ENCODE data around the gene SYNJ1.

The SYNJ1 gene

DNA sequence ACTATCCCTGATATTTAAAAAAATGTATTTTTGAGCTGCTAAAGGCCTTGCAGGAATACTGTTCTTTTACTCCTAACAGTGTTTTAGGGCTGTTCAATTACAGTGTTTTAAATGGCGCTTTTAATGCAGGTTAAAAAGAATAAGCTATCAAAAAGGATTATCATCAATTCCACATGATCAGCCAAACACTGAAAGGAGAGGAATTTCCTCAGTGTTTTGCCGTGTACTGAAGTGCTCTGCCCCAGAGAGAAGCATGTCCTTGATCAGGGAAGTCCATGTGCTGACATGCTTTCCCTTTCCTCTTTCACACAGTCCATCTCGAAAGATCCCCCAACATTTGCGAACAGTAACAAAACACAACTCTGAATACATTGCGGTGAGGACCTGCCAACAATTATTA, 119.0 kb downstream of the SYNJ1 start:
- DNase-seq, result no peak

DNA sequence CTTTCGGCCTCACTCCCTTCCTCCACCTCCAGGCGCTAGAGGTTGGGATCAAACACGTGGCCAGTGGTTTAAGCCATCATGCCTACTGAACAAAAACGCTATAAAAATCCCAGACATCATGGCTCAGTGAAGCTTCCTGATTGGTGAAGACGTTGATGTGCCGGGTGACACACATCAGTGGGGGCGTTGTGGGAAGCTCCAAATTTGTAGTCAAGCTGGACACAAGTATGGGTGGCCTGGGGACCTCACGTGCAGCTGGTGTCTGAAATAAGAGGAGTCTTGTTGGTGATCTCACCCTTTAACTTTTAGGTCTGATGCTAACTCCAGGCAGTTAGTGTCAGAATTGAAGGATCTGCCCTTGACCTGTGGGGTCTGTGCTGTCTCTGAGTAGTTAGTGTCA, 122.3 kb downstream of the SYNJ1 start:
- DNase-seq, result no peak

DNA sequence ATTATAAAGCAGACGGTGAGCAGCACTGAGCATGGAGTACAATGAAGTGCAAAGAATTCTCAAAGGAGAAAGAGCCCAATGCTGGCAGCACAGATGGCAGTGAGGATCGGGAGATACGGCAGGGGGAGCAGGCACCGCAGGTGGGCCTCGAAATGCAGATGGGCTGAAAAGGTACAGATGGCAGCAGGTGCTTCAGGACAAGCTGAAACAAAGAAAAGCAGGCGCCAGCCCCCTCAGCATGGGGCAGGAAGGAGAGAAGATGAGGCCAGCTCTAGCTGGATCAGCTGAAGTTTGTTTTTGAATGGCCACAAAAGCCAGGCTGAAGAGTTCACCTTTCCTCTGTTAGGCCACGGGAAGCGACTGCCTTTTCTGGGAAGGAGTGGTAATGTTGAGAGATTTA, 123.3 kb downstream of the SYNJ1 start:
- no peak for DNase-seq

DNA sequence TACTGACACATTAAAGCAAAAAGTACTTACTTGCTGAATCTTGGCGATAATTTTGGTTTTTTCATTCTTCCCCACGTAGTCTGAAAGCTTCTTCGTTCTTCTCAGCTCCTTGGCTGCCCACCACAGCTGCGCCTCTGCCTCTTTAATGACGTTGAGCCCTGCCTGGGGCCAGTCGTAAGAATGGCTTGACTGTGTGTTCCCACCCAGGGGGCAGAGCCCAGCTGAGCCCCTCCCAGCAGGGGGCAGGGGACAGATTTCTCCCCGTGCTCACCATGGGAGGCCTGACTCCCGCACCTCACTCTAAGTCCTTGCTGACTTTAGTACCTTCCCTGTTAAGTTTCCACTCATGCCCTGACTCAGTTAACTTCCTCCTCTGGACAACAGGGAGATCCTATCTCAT, 124.7 kb downstream of the SYNJ1 start:
- no peak for DNase-seq

DNA sequence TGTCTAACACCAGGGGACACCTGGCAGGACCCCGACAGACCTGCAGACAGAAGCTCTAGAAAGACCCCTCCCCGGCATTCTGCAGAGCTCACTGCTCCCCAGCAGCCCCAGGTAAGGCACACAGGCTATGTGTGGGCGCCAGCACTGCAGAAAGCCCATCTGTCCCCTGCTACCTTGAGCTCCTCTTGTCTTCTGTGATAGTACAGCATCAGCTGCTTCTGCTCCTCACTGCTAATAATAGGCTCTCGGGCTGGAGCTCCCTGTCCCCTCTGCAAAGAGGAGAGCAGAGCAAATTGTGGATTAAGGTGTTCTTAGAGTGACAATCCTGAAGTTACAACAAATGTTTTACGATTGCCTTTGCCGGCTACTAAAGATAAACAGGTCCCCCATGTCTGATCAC, 125.7 kb downstream of the SYNJ1 start:
- no peak for DNase-seq

DNA sequence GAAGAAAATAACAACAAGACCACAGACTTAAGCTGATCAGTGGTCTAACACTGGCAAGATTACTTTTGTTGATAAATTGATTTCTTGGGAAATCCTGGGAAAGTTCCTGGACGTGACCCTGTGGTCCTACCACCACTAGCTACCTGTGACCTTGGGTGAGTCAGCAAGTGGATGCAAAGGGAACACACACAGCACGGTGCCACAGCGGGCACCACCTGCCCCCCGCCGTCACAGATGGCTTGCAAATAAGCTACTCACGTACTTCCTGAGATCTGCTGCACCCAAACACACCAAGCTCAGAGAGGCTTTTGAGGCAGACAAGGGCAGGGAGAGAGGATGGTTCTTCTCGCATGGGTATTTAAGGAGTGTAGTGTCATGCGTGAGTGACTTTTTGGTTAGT, 128.3 kb downstream of the SYNJ1 start:
- no peak for DNase-seq

DNA sequence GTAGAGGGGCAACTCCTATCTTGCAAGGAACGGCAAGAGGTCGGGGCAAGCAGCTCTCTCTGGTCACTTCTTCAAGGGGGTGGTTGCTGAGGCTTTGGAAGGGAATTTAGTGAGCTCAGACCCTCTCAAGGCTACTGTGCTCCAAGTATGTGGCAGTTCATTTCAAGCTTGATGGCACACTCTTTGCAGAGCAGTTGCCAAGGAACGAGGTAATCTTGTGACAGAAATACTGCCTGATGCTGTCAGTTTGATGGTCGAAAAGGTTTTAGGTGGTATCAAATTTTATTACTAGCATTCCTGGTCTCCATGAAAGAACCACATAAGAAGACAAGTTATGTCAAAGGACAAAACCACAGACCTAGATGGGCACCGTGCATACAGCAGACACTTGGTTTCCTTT, 128.7 kb downstream of the SYNJ1 start:
- no peak for DNase-seq

DNA sequence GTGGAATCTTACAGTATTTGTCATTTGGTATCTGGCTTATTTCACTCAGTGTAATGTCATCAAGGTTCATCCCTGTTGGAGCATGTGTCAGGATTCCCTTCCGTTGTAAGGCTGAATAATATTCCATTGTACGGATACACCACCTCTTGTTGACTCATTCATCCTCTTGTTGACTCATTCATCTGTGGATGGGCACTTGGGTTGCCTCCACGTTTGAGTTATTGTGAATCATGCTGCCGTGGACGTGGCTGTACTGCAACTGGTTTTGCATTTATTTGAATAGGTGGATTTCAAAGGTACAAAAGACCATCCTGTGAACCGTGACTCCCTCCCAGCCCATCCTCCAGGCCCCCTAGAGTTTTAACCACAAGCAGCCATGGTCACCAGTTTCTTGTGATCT, 130.6 kb downstream of the SYNJ1 start:
- no peak for DNase-seq

DNA sequence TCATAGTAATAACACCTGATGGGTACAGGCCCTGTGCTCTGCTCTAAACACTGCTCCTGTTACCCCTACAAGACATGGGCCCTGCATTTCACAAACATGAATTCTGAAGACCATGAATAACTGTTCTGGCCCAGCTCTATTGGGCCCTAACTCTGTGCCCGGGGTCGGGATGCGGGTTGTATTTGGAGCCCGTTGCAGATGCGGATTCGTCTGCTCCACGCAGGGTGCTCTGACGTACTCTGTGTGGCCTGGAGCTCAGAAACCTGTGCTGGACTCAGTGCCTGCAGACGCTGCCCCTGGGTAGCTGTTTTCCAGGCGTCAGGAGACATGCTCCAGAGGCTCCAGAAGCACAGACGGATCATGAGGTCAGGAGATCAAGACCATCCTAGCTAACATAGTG, 132.4 kb downstream of the SYNJ1 start:
- no peak for DNase-seq

DNA sequence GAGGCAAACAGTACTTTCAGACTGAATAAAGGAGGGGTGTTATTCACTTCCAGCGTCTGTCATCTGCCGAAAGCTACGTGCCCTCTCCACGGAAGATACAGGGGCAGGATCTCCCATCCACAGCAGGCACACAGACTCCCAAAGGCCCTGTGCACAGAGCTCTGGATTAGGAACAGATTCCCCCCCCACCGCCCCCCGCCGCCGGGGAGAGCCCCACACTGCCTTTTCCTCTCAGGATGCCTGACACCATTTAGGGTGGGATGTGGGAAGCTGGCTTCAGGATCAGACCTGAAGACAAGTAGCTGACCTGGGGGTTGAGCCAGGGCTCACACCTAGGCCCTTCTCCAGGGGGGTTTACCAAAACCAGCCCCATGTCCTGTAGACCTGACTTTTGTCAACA, 134.1 kb downstream of the SYNJ1 start:
- no peak for DNase-seq

DNA sequence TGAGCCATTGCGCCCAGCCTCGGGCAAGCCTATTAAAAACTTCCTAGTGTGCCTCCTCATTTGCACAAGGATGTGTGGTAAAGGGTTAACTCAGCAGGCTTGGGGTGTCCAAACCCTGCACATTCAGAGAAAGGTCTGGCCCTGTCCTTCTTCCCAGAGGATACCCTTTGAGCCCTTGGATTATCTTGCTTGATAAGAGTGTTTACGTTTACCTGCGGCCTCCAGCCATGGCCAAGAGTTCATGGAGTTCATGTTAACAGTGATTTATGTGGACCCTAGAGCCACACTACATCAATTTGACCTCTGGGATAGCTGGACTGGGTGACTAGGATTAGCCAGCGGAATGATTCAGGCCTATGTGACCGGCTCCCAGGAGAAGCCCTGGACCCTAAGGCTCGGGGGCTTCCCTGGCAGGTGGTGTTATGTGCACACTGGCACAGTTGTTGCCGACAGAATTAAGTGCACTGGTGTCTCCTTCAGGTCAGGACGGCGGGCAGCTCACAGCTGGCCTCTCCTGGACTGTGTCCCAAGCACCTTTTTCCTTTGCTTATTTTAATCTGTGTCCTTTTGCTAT, 134.8 kb downstream of the SYNJ1 start:
- no peak for DNase-seq

DNA sequence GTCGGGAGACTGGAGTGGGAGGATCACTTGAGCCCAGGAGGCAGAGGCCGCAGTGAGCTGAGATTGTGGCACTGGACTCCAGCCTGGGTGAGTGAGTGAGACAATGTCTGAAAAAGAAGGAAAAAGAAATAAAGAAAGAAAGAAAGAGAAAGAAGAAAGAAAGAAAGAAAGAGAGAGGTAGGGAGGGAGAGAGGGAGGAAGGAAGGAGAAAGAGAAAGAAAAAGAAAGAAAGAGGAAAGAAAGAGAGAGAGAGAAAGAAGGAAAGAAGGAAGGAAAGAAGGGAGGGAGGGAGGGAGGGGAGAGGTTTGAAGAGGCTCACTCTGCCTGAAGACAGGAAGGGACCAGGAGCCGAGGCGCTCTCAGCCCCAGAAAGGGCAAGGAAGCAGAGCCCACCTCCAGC, 137.7 kb downstream of the SYNJ1 start:
- DNase-seq, result no peak

DNA sequence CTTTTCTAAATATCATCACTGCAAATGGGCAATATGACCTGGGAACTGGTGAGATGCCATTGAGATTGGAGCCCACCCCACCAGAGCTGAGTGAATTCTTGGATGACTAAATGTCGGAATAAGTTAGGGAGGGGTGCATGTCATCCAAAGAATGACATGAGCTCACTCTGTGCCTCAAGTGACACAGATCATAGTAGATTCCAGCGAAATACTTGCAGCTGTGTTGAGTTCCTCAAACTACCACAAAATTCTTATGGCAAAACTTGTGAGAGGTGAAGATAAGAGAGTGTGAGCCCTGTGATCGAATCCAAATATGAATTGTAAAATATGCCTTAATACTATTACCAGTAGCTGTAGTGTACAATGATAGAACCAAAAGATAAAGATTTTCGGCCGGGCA, 140.2 kb downstream of the SYNJ1 start:
- peak; percentile 20 for DNase-seq

DNA sequence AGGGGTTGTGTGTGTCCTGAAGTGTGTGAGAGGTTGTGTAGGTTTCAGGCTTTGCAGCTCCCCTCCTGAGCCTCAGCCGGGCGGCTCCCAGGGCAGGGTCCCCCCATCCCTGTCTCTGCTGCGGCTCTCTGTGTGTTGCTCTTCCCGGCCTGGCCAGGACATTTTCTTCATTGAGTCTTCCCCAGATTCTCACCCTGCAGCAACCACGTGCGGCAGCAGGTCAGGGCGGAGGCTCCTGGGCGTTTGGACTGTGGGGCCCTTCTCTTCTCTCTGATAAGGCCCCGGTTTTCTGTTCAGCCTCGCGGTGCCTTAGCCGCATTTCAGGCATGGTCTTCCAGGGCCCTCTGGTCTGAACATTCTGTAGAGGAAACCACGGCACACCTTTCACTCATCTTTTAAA, 140.7 kb downstream of the SYNJ1 start:
- peak; percentile 48 for DNase-seq

DNA sequence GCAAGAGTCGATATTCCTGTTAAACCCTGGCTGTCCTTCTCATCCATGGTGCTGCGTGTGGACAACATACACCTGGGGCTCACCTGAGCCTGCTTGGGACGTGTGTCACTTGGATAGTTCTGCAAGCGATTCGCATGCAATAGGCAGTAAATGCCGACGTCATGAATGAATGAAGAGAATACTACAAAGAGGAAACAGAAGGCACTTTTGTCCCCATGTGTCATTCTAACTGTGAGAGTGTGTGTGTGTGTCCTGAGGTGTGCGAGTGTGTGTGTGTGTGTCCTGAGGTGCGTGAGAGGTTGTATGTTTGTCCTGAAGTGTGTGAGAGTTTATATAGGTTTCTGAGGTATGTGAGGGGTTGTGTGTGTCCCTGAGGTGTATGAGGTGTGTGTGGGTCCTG, 141.8 kb downstream of the SYNJ1 start:
- no peak for DNase-seq

DNA sequence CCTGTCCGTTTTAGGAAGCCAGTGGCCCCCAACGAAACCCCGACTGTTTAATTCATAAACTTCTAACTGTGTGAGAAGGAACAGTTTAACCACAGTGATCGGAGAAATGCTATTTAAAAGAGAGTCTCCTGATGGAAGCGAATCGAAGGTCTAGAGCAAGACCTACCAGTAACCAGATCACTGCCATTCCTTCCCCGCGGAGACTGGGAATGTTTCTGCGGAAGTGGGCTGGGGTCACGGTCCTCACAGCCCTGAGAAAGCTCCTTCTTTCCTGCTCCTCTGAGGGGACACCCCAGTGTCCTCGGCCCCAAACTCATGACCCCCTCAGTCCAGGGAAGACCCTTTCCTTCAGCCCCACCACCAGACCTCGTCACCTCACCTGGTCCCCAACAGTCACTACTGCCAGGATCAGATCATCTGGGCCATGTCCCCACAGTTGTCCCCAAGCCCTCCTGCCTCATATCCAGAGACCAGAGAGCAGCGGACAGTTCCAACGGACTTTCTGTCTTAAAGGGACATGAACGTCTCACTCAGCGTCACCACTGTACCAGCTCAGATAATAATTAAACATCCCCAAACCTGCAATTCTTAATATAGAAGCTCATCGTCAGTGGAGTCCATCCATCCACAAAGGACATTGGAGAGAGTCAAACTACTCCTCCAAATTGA, 142.6 kb downstream of the SYNJ1 start, which contains the start of gene TCP10L:
TSS of gene TCP10L (minus strand) at position 482 of the 669 bp plus-strand sequence. CDS start 1,219 bp downstream, outside the sequence.
- DNase-seq, result no peak

DNA sequence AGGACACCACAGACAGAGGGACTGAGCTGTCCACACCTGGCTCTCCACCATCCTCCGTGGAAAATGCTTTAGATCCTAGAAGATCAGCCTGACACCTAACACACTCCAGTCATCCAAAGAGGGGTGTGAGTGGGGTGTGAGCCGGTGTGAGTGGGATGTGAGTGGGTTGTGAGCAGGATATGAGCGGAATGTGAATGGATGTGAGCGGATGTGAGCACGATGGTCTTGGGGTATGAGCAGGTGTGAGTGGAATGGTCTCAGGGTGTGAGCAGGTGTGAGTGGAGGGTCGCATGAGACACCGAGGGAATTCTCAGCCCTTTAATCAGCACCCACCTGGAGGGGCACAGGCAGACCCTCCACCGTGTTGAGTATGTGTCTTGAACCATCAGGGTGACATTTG, 143.3 kb downstream of the SYNJ1 start:
- no peak for DNase-seq

DNA sequence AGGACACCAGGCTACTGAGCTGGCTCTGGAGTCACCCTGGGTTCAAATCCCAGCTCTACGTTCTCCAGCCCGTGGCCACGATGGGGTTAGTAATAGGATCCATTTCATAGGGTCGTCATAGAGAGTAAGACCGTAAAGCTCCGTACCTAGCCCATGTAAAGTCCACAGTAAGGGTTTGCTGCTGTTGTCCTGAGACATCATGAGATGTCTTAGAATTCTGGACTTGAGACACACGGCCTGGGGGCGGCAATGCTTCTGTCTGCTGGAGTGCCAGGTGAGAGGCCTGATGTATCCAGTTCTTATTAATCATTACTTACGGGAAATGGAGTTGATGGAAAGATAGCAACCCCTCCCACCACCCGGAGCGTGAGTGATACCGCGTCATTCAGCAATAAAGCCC, 146.1 kb downstream of the SYNJ1 start:
- no peak for DNase-seq

DNA sequence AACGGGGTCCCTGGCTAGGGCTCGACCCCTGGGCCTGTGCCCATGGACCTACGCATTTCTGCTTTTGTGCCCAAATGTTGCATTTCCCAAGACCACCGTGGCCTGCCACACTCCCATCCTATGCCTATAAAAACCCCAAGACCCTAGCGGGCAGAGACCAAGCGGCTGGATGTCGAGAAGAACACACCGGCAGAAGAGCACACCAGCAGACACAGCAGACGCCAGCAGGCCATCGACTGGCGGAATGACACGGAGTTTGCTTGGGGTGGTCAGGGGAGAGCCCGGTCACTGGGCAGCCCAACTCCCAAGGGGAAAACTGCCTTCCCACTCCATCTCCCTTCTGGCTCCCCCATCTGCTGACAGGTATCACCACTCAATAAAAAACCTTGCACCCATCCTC, 146.9 kb downstream of the SYNJ1 start:
- no peak for DNase-seq

Measured in hematopoietic multipotent progenitor cell treated with erythropoietin and hydrocortisone succinate and interleukin-3 and kit ligand, for 4 days (in vitro differentiated cells).